NCI-H128 (cell line): Measurements from ENCODE around the gene TRABD2A.
"Not testable (repeated sequence)": the region's sequence is repeated elsewhere in the genome, so short reads cannot be mapped to it uniquely, and the experiment has no call there.

Experiments
- DNase-seq: peaks from one replicate; lab custom pipeline; 2025; ENCODE audit not compliant: unreplicated experiment; lab: John Stamatoyannopoulos, UW

Gene TRABD2A

DNA sequence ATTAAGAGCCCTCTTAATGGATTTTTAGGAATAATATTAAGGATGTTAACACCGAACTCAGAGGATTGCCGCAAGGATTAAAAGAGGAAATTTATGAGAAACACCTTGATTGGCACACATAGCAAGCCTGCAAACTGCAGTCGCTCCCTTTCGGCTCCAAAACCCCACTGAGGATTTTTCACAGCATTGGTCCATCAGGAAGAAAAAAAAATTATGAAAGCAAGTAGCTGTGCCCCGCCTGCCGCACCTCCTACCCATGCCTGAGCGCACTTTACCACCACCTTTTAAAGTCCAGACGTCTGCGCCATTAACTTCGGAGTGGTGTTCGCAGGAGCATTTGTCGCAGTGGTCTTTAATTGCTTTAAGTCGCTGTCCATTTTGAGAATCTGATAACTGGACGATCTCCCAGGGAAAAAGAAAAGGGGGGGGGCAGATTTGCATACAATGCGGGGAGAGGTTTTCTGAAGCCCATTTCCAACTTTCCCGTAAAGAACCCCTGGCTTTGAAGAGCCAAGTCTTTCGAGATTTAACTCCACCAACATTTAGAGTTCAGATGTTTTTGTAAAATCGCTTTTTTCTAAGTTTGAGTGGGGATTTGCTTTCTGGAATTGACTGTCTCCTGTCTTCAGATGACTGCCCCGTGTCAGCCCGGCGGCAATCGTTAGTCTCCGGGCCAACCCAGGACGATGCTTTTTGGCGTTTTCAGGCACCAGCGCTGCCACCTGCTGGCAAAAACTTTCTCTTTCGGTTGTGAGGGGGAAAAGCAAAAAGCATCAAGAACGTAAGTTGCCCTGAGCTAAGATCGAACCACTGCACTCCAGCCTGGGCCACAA, 913 bp upstream of the TRABD2A start:
- peak; percentile 42 for DNase-seq

- DNase-seq: no peak
Measured at GRCh38 chr2:84880395-84880644, 564 bp downstream of the TRABD2A start.

GRCh38 chr2:84879584-84880394, 1.1 kb downstream of the TRABD2A start:
- no peak for DNase-seq

DNA sequence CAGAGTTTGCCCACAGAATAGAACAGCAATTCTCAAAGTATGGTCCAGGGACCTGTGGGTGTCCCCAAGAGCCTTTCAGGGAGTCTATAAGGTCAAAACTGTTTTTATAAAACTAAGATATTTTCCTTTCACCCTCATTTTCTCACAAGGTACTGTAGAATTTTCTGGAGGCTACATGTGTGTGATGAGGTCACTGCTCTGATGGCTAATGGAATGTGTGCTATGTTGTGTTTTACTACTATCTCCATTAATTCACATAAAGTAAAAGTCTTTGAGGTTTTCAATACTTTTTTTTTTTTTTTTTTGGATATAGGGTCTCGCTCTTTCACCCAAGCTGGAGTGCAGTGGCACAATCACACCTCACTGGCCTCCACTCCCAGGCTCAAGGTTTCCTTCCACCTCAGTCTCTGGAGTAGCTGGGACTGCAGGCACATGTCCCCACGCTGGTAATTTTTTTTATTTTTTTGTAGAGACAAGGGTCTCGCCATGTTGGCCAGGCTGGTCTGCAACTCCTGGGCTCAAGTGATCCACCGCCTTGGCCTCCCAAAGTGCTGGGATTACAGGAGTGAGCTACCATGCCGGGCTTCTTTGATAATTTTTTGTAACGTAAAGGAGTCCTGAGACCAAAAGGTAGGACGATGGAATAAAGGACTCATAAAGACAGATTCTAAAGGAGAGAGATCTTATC, 1.8 kb downstream of the TRABD2A start:
- no peak for DNase-seq

- DNase-seq: no peak
Measured at GRCh38 chr2:84878459-84878858, 2.4 kb downstream of the TRABD2A start.

DNA sequence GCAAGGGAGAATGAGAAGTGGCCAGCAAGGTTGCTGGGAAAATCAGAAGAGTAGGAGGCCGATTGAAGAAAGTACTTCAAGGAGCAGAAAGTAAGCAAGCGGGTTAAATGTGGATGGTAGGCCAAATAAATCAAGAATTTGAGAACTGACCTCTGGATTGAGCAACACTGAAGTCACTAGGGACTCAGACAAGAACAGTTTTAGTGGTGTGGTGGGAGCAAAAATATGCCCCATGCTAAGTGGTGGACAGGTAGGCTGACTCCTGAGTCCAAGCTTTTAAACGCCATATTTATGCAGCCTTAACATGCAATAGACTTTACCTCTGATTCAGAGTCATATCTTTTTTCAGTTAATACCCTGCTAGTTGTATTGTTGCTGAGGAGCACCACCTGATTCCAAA, 4.5 kb downstream of the TRABD2A start:
- no peak for DNase-seq

GRCh38 chr2:84875619-84876018, 5.3 kb downstream of the TRABD2A start:
- not testable (repeated sequence) for DNase-seq

- DNase-seq: no peak
Measured at GRCh38 chr2:84875213-84875560, 5.7 kb downstream of the TRABD2A start.

DNA sequence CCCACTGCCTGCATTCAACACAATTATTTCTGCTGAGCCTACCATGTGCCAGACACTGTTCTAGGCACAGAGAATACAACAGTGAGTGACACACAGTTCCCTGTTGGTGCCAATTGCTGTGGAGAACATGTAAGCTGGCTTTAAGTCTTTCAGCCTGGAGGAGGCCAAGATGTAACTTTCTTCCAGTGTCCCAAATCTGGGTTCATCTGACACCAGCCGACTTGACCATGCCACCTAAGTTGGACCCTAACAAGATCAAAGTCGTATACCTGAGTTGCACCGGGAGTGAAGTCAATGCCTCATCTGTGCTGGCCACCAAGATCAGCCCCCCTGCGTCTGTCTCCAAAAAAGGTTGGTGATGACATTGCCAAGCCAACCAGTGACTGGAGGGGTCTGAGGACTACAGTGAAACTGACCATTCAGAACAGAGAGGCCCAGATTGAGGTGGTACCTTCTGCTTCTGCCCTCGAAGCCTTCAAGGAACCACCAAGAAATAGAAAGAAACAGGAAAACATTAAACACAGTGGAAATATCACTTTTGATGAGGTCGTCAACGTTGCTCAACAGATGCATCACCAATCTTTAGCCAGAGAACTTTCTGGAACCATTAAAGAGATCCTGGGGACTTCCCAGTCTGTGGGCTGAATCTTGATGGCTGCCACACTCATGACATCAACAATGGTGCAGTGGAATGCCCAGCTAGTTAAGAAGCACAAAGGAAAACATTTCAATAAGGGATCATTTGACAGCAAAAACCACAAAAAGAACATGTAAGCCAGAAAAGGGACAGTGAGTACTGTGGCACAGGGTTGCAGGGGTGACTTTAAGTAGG, 6.3 kb downstream of the TRABD2A start:
- no peak for DNase-seq

- DNase-seq: no peak
Measured at GRCh38 chr2:84873350-84873749, 7.5 kb downstream of the TRABD2A start.

DNA sequence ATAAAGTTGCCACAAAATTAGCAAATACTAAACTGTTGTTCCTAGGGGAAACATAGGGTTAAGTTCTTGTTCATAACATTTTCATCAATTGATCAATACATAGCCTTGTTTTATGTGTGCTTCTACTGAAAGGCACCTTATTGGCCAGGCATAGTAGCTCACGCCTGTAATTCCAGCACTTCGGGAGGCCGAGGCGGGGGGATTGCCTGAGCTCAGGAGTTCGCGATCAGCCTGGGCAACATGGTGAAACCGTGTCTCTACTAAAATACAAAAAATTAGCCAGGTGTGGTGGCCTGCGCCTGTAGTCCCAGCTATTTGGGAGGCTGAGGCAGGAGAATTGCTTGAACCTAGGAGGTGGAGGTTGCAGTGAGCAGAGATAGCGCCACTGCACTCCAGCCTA, 8.2 kb downstream of the TRABD2A start:
- DNase-seq: not testable (repeated sequence)

DNA sequence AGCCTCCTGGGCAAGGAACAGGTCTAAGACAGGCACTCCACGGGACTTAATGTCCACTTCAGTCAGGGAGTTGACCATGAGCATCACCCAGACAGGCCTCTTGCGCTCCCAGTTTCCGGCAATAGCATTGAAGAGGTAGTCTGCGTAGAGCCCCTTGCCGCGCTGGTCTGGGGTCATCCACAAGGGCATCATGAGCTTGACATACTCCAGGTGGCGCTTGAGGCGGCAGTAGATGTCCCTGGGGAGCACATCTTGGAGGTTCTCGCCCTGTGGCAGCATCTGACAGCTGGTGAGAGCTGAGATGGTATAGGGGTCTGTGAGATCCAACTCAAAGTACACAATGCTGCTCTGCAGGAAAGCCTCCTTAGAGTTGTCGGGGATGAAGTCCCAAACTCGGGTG, 10.6 kb downstream of the TRABD2A start:
- no peak for DNase-seq

- not testable (repeated sequence) for DNase-seq
Measured at GRCh38 chr2:84868327-84868726, 12.6 kb downstream of the TRABD2A start.

- DNase-seq: no peak
Measured at GRCh38 chr2:84866122-84866521, 14.8 kb downstream of the TRABD2A start.

DNA sequence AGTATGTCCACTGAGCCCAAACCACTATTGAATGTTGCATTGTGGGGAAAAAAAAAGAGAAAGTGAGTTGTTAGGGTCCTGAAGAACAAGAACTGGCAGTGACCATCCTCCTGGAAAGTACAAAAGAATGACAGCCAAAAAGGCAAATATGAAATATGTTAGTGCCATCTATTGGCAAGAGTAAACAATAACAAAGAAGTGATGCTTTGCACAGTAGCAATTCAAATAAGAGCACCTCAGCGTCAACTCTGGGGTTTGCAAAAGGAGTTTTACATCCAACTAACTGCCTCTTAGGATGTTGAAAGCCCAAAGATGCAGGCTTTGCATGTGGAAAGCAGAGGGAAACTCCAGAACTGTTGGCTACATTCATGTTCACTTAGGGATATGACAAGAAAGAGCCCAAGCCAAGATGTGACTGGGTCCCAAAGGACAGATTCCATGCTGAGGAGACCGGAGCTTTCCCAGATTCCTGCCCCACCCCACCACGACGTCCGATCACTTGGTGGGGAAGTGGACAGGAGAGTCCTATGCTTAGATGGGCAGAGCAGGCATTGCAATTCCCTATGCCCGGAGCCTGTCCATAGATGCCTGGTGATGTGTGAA, 15.6 kb downstream of the TRABD2A start:
- no peak for DNase-seq

- no peak for DNase-seq
Measured at GRCh38 chr2:84862006-84862405, 18.9 kb downstream of the TRABD2A start.

DNA sequence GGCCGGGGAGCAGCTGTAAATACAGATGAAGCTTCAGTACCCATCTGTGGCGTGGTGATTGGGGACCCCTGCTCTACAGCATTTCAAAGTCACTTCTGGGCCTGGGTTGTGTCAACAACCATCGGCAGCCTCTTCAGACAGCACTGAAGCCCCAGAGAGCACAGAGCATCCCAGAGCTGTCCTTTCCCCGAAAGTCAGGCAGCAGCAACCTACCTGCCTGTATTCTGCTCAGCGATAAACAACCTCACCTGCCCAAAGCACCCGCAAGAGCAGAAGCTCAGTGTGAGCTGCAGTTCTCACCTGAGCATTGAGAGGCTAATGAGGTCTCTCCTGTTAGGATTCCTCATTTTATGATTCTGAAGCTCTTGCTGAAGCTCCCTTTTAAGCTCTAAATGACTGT, 19.3 kb downstream of the TRABD2A start:
- no peak for DNase-seq

- DNase-seq: no peak
Measured at GRCh38 chr2:84858937-84859336, 21.9 kb downstream of the TRABD2A start.

DNA sequence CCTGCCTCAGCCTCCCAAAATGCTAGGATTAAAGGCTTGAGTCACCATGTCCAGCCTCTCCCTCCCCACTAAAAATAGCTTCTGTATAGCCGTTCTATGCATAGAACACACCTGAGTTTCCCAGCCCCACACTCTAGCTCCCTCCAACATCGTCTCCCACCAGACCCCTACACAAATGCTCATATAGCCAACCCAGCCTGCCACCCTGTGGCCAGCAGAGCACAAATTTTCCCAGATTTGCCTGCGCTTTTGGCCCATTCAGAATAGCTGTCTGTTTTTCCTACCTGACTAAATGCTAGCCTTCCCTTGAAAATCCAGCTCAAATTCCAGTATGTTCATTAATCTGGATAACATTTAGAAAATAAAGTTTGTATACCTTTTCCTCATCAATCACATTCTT, 22.8 kb downstream of the TRABD2A start:
- DNase-seq: no peak

GRCh38 chr2:84857566-84857965, 23.3 kb downstream of the TRABD2A start:
- DNase-seq: no peak

GRCh38 chr2:84856787-84857186, 24.1 kb downstream of the TRABD2A start:
- DNase-seq: no peak
